Adrenal gland (tissue), 5 donors: ENCODE measurements around the gene FAM210A.

Experiments
- CTCF ChIP-seq, 6 experiments: fragments of 450-650 bp in 4 of 6; fragments of 200-600 bp in 2 of 6; sonication (generic) in 1 of 6; IDR thresholded peaks; 1 replicate in 5 of 6; 2 replicates in 1 of 6; pipeline versions ENCODE4 v1.5.1 to v1.8.0; 2016 to 2021; ENCODE audit warnings: antibody characterized with exemption in 6 of 6, mild to moderate bottlenecking in 2 of 6, moderate library complexity in 1 of 6
- POLR2A ChIP-seq, 2 donors: fragments of 450-650 bp; IDR thresholded peaks; one replicate each; pipeline ENCODE4 v1.6.1; 2017; ENCODE audit warnings: antibody characterized with exemption in 2 of 2, mild to moderate bottlenecking in 2 of 2, moderate library complexity in 1 of 2
- donor health status: DM: no; HTN: no; CAD: no.

GRCh38 chr18:13700153-13700552, 26.2 kb downstream of the FAM210A start:
- TF ChIP-seq CTCF (IDR thresholded peaks at IDR 0.05) (no peak), POLR2A (IDR thresholded peaks at IDR 0.05) (no peak)
